Measurements from ENCODE around the gene TRIM41. TPM values are rescaled to one million over a fixed set of nuclear protein-coding genes. Genes with fewer than 3 reads are reported as not detected.

TRIM41 gene
- total RNA-seq, 1 experiment from 2014 or later: 26.8 TPM

GRCh38 chr5:181198106-181198685 is 24.9 kb upstream of the TRIM41 start:
- H3K79me2 ChIP-seq (ENCODE audit: low read length): no peaks in the 10 kb centered on the region
- CTCF ChIA-PET: no interaction called here
- H3K4me1 ChIP-seq (ENCODE audit: insufficient read depth, low read length): peaks cover 2% of the 10 kb centered on the region
- H3K27me3 ChIP-seq (ENCODE audit: low read length): no peaks in the 10 kb centered on the region
- H3K9ac ChIP-seq (ENCODE audit: low read length): no peak overlapping the region
- no TSS peak for BruUV-seq (replicated peaks)
- TF ChIP-seq EZH2 (IDR thresholded peaks at IDR 0.05; ENCODE audit: low read length, unreplicated experiment) (no peak), CTCF (conservative IDR thresholded peaks at IDR 0.05; ENCODE audit: low read depth, low read length) (no peak), EZH2phosphoT487 (IDR thresholded peaks at IDR 0.05; ENCODE audit: borderline replicate concordance, low read length) (no peak)
- POLR2A ChIA-PET (ENCODE audit: unreplicated experiment): no interaction called here
- ATAC-seq (no peak), DNase-seq (no peak)
- no peaks in the 10 kb centered on the region for H3K9me3 ChIP-seq (ENCODE audit: low read length)
- H3K4me2 ChIP-seq (ENCODE audit: low read length): no peak overlapping the region
- H3K4me3 ChIP-seq (ENCODE audit: low read length): no peak overlapping the region
- H3K27ac ChIP-seq (ENCODE audit: low read length): no peak overlapping the region
- no peaks in the 10 kb centered on the region for H4K20me1 ChIP-seq (ENCODE audit: low read length)
- no peaks in the 10 kb centered on the region for H3K9me2 ChIP-seq (replicated peaks; ENCODE audit: low read length)
- H3F3A ChIP-seq (ENCODE audit: low read length, unreplicated experiment): no peaks in the 10 kb centered on the region
- H2AFZ ChIP-seq (ENCODE audit: low read length): no peak overlapping the region
- intact Hi-C loops (cut with micrococcal nuclease): no loop called here
- no peaks in the 10 kb centered on the region for H3K36me3 ChIP-seq (ENCODE audit: low read depth, low read length)

GRCh38 chr5:181198905-181199519 is 24.1 kb upstream of the TRIM41 start:
- Histone ChIP-seq H3F3A (ENCODE audit: low read length, unreplicated experiment) (no peaks in the 10 kb centered on the region), H3K9me2 (replicated peaks; ENCODE audit: low read length) (no peaks in the 10 kb centered on the region), H3K4me2 (ENCODE audit: low read length) (no peak overlapping the region), H2AFZ (ENCODE audit: low read length) (no peak overlapping the region), H3K79me2 (ENCODE audit: low read length) (peaks cover 2% of the 10 kb centered on the region; the same call in 1 of the 2 replicates), H3K4me1 (ENCODE audit: insufficient read depth, low read length) (peaks cover 6% of the 10 kb centered on the region; the same call in 1 of the 2 replicates), H3K9ac (ENCODE audit: low read length) (no peak overlapping the region), H3K27me3 (ENCODE audit: low read length) (no peaks in the 10 kb centered on the region), H4K20me1 (ENCODE audit: low read length) (no peaks in the 10 kb centered on the region), H3K4me3 (ENCODE audit: low read length) (no peak overlapping the region), H3K27ac (ENCODE audit: low read length) (no peak overlapping the region), H3K36me3 (ENCODE audit: low read depth, low read length) (no peaks in the 10 kb centered on the region), H3K9me3 (ENCODE audit: low read length) (no peaks in the 10 kb centered on the region)
- TF ChIP-seq CTCF (conservative IDR thresholded peaks at IDR 0.05; ENCODE audit: low read depth, low read length): no peak
- TF ChIP-seq EZH2phosphoT487 (IDR thresholded peaks at IDR 0.05; ENCODE audit: borderline replicate concordance, low read length): no peak
- no peak for TF ChIP-seq EZH2 (IDR thresholded peaks at IDR 0.05; ENCODE audit: low read length, unreplicated experiment)
- no TSS peak for BruUV-seq (replicated peaks)
- no peak for DNase-seq
- ChIA-PET CTCF (no interaction called here), POLR2A (ENCODE audit: unreplicated experiment) (no interaction called here)
- ATAC-seq: no peak
- intact Hi-C loops (cut with micrococcal nuclease): no loop called here

Data from PC-3 (cell line).